HepG2 (cell line): ENCODE data around the gene GPX2.

Experiments
- ATF1 ChIP-seq: IDR thresholded peaks from 2 replicates; pipeline ENCODE4 v1.6.1; 2016; ENCODE audit warnings: mild to moderate bottlenecking, control low read depth
- ATF3 ChIP-seq: sonication (generic); formaldehyde crosslinking; IDR thresholded peaks from 2 replicates; pipeline ENCODE4 v1.4.0; 2020; ENCODE audit warnings: missing genetic modification reagents
- BHLHE40 ChIP-seq: IDR thresholded peaks from 2 replicates; pipeline ENCODE4 v1.6.1; 2011; ENCODE audit warnings: low read length, improper control_type of control experiment
- CBX2 ChIP-seq, 2 experiments: fragments of 200-600 bp in 1 of 2; sonication (generic); formaldehyde crosslinking in 1 of 2; IDR thresholded peaks; 2 replicates each; pipeline versions ENCODE4 v1.7.0 to v1.8.1; 2018 to 2022; ENCODE audit warnings: low read depth in 2 of 2, low read length in 1 of 2, mild to moderate bottlenecking in 1 of 2, missing genetic modification reagents in 1 of 2
- CTCF ChIP-seq: sonication (generic); formaldehyde crosslinking; IDR thresholded peaks from 2 replicates; pipeline ENCODE4 v1.5.0; 2020; ENCODE audit warnings: mild to moderate bottlenecking, missing genetic modification reagents, moderate library complexity
- E2F1 ChIP-seq: sonication (generic); formaldehyde crosslinking; IDR thresholded peaks from 2 replicates; pipeline ENCODE4 v1.5.0; 2020; ENCODE audit warnings: missing genetic modification reagents
- FOXK2 ChIP-seq: fragments of 450-650 bp; IDR thresholded peaks from 2 replicates; pipeline ENCODE4 v1.6.1; 2016
- PITX1 ChIP-seq: sonication (generic); formaldehyde crosslinking; IDR thresholded peaks from 2 replicates; pipeline ENCODE4 v1.5.1; 2020; ENCODE audit warnings: mild to moderate bottlenecking, missing genetic modification reagents
- POLR2A ChIP-seq, 2 experiments: IDR thresholded peaks; 2 replicates each; pipeline ENCODE4 v1.6.1; 2011; ENCODE audit warnings: low read depth in 2 of 2, low read length in 2 of 2, mild to moderate bottlenecking in 1 of 2, moderate library complexity in 1 of 2; ENCODE audit not compliant: insufficient read depth in 1 of 2
- REPIN1 ChIP-seq: sonication (generic); formaldehyde crosslinking; IDR thresholded peaks from 2 replicates; pipeline ENCODE4 v1.8.0; 2022; ENCODE audit warnings: missing genetic modification reagents, low read depth, mild to moderate bottlenecking, borderline replicate concordance
- SETDB1 ChIP-seq: sonication (generic); formaldehyde crosslinking; IDR thresholded peaks from 2 replicates; pipeline ENCODE4 v1.5.1; 2020; ENCODE audit warnings: missing genetic modification reagents, mild to moderate bottlenecking, borderline replicate concordance
- SIN3A ChIP-seq: IDR thresholded peaks from 2 replicates; pipeline ENCODE4 v1.6.1; 2011; ENCODE audit warnings: low read depth, mild to moderate bottlenecking, control low read depth, low read length, borderline replicate concordance

GRCh38 chr14:64963611-64964010 is 21.1 kb upstream of the GPX2 start:
- TF ChIP-seq CTCF (CRISPR knock-in tag) (0 out of 2 replicates have a peak, but pooled peaks have one; percentile 4), ATF3 (no peak), CBX2 (IDR thresholded peaks at IDR 0.05; ENCODE audit: low read depth, low read length) (no peak), CBX2 (CRISPR knock-in tag; IDR thresholded peaks at IDR 0.05; ENCODE audit: low read depth) (no peak), PITX1 (CRISPR knock-in tag) (no peak), REPIN1 (CRISPR knock-in tag) (no peak), SIN3A (no peak), BHLHE40 (no peak), SETDB1 (CRISPR knock-in tag) (no peak), E2F1 (CRISPR knock-in tag) (no peak), ATF1 (CRISPR knock-in tag) (no peak), FOXK2 (no peak), POLR2A (IDR thresholded peaks at IDR 0.05; ENCODE audit: insufficient read depth in 1 of 2, low read depth in 2 of 2, low read length in 2 of 2) (no peak)
